ENCODE data around the gene MRPS18A.

- TF ChIP-seq CTCF (IDR thresholded peaks at IDR 0.05; ENCODE audit: low read length) = no peak
- no peak for TF ChIP-seq EZH2 (IDR thresholded peaks at IDR 0.05; ENCODE audit: borderline replicate concordance, low read length)
Measured at GRCh38 chr6:43627008-43627825, 60.4 kb downstream of the MRPS18A start.
